RWPE1 (cell line): Measurements from ENCODE around the gene SLC34A3.
"Not testable (repeated sequence)": the region's sequence is repeated elsewhere in the genome, so short reads cannot be mapped to it uniquely, and the experiment has no call there.

Experiments
- CTCF ChIA-PET: fragments of 350-600 bp; sonication (Branson Sonifier 250); formaldehyde crosslinking; extraction: SDS; loops from one replicate; lab custom pipeline; 2021; lab: Yijun Ruan, JAX
- POLR2A ChIA-PET: fragments of 400-600 bp; formaldehyde crosslinking; extraction: SDS; loops from one replicate; lab custom pipeline; 2020; ENCODE audit warnings: antibody characterized with exemption; ENCODE audit not compliant: low non-redundant PET; lab: Yijun Ruan, JAX
- DNase-seq: peaks from one replicate; pipeline ENCODE4 v3.0.0; 2012; ENCODE audit warnings: low spot score
- H3K27ac ChIP-seq: fragments of 450-650 bp; 2 replicates; pipeline ENCODE4 v1.5.1; 2017
- TF ChIP-seq, protein P1 (sequence below): fragments of 450-650 bp; conservative IDR thresholded peaks from 2 replicates; pipeline ENCODE4 v1.5.1; 2017; ENCODE audit warnings: low read depth, mild to moderate bottlenecking

Gene SLC34A3

DNA sequence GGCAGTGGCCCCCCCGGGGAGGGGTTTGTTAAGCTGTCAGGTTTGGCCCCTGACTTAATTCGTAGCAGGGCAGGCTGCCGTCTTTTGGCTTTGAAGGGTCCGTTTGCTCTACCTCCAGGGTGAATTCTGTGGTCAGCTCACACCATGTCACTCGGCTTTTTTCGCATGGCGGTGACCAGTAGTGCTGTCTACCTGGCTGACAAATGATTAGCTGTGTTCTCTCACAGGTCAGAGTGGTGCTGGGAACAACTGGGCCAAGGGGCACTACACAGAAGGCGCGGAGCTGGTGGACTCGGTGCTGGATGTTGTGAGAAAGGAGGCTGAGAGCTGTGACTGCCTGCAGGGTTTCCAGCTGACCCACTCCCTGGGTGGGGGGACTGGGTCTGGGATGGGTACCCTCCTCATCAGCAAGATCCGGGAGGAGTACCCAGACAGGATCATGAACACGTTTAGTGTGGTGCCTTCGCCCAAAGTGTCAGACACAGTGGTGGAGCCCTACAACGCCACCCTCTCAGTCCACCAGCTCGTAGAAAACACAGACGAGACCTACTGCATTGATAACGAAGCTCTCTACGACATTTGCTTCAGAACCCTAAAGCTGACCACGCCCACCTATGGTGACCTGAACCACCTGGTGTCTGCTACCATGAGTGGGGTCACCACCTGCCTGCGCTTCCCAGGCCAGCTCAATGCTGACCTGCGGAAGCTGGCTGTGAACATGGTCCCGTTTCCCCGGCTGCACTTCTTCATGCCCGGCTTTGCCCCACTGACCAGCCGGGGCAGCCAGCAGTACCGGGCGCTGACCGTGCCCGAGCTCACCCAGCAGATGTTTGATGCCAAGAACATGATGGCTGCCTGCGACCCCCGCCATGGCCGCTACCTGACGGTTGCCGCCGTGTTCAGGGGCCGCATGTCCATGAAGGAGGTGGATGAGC lies 11.8 kb downstream of the SLC34A3 start:
- CTCF ChIA-PET, result interaction anchor here (0.7 to 2.1 kb wide), 4 partner anchors 11 to 841 kb away, joined by 3 to 10 read pairs (median 3); no protein-coding TSS in a partner anchor
- TF ChIP-seq, protein P1, sequence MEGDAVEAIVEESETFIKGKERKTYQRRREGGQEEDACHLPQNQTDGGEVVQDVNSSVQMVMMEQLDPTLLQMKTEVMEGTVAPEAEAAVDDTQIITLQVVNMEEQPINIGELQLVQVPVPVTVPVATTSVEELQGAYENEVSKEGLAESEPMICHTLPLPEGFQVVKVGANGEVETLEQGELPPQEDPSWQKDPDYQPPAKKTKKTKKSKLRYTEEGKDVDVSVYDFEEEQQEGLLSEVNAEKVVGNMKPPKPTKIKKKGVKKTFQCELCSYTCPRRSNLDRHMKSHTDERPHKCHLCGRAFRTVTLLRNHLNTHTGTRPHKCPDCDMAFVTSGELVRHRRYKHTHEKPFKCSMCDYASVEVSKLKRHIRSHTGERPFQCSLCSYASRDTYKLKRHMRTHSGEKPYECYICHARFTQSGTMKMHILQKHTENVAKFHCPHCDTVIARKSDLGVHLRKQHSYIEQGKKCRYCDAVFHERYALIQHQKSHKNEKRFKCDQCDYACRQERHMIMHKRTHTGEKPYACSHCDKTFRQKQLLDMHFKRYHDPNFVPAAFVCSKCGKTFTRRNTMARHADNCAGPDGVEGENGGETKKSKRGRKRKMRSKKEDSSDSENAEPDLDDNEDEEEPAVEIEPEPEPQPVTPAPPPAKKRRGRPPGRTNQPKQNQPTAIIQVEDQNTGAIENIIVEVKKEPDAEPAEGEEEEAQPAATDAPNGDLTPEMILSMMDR, result no peak
- peak overlapping the region; percentile 100 for H3K27ac ChIP-seq
- POLR2A ChIA-PET, result interaction anchor here (0.6 to 1.6 kb wide), 6 partner anchors 11 to 66 kb away, joined by 3 to 9 read pairs (median 4); partner anchors contain the start of genes ANAPC2, NELFB, SSNA1 and TOR4A
- no peak for DNase-seq

- CTCF ChIA-PET, result interaction anchor here (0.7 to 2.1 kb wide), 2 partner anchors 10 to 842 kb away, joined by 3 to 10 read pairs; no protein-coding TSS in a partner anchor
- peak overlapping the region; percentile 100 for H3K27ac ChIP-seq
- DNase-seq, result not testable (repeated sequence)
- POLR2A ChIA-PET, result interaction anchor here (1.3 to 1.6 kb wide), 3 partner anchors 11 to 67 kb away, joined by 4 to 9 read pairs (median 5); partner anchors contain the start of genes ANAPC2, NELFB and SSNA1
Measured at GRCh38 chr9:137243266-137243625, 12.5 kb downstream of the SLC34A3 start.

GRCh38 chr9:137243626-137244485 lies 13.2 kb downstream of the SLC34A3 start:
- DNase-seq, result peak; percentile 49
- TF ChIP-seq, protein P1, result no peak
- ChIA-PET POLR2A (interaction anchor here (1.3 to 1.7 kb wide), 3 partner anchors 9 to 67 kb away, joined by 4 to 8 read pairs (median 7); no protein-coding TSS in a partner anchor), CTCF (interaction anchor here (0.7 to 2.1 kb wide), 3 partner anchors 9 to 842 kb away, joined by 3 to 10 read pairs (median 4); no protein-coding TSS in a partner anchor)
- peak overlapping the region; percentile 100 for H3K27ac ChIP-seq

DNA sequence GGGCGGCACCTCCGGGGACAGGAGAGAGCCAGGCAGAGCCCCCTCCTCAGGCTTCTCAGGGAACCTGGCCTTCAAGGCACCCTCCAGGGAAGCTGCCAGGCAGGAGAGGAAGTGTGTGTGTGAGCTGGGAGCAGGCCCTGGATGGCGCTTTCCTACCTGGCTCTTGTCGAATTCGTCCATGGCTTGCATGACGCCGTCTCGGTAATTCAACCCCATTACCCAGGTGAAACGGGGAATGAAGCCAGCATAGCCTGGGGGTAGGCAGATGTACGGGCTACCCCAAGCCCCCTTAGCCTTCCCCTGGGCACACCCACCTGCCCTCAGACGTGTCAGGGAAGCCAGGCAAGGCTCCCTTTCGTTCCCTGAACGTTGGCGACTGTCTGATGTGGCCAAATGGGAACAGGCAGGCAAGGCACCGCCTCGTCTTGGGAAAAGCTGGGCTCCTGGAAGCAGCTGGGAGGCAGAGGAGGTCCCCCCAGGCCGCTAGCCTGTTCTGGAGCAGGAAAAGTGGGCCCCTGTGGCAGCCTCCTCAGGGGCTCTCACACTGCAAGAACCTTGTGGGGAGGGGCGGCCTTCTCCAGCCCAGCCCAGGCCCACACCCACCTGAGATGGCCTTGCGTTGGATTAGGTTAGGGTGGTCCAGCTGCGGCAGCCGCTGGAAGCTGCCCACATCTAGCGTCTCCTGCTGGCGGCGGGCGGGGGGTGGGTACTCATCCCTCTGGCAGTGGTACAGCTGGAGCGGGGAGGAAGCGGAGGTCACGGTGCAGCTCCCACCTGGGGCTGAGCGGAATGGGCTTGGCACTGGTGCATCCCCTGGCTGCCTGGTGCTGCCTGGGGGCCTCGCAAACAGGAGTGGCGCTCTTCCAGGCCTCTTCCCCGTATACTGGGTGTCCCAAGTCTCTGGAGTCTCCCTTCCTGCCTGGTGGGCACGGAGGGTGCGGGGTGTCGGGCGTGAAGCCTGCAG lies 14.1 kb downstream of the SLC34A3 start:
- H3K27ac ChIP-seq, result peak overlapping the region; percentile 100
- CTCF ChIA-PET, result interaction anchor here (0.6 to 1.0 kb wide), 3 partner anchors 8 to 389 kb away, joined by 4 to 6 read pairs (median 4); no protein-coding TSS in a partner anchor
- TF ChIP-seq, protein P1, result no peak; the same call in 1 of the 2 replicates
- DNase-seq, result no peak
- POLR2A ChIA-PET, result interaction anchor here (1.3 to 1.7 kb wide), 2 partner anchors 8 to 9 kb away, joined by 7 to 8 read pairs; no protein-coding TSS in a partner anchor

DNA sequence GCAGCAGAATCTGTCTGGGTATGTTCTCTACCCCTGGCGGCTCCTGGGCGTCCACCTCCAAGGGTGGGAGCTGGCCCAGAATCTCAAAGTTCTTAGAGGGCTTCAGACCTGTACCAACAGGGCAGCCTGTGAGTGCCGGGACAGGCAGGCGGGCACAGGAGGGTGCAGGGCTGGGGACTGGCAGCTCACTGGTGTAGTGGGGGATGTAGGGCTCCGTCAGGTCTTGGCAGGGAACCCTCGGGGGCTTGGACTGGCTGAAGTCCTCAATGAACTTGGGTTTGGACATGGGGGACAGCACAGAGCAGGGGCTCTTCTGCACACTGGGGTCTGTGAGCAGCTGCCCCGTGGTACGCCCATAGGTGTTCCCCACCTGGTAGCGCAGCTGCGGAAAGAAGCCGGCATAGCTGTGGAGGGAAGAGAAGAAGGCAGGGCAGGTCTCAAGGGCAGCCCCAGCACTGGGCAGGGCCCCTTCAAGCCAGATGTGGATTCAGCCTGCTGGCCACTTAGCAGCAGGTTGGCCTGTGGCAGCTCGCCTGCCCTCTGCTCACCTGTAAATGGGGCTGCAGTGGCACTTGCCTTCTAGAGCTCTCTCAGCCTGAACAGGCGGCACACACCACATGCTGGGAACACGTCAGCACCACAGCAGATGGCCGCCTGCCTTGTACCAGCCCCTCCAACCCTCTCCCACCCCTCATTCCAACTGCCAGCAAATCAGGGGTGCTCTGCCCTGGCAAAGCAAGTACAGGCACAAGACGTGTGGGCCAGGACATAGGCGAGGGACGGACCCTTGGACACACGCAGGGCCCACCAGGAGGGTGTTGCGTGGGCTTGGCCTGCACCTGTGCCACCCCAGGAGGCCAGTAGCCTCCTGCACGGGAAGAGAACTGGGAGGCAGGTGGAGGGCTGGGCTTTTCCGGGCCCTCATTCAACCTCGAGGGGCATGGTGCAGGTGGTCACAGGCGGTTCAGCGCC lies 15.0 kb downstream of the SLC34A3 start:
- H3K27ac ChIP-seq, result peak overlapping the region; percentile 100
- ChIA-PET CTCF (interaction anchor here (0.6 to 1.0 kb wide), 2 partner anchors 9 to 390 kb away, joined by 4 to 6 read pairs; no protein-coding TSS in a partner anchor), POLR2A (no interaction called here)

More for the DNA sequence above, 15.0 kb downstream of the SLC34A3 start:
- DNase-seq, result no peak
- TF ChIP-seq, protein P1, result no peak
